Measurements from ENCODE around the gene MTMR8.

DNA sequence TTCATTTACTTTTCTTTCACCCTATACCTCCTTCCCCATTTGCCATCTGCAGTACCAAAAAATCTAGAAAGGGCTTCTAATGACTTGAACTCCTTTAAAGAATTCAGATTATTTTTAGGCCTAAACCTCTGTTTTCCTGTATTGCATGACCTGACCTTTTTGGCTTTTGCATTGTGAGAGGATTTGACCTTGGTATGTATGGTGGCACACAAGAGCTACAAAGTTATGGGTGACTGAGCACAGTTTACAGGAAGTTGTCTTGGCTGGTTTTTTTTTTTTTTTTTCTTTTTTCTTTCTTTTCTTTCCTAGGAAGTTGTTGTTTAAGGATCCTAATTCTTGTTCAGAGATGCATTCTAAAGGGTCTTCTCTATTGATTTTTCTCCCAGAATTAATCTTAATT lies 32.0 kb upstream of the MTMR8 start:
- TF ChIP-seq, protein P1, sequence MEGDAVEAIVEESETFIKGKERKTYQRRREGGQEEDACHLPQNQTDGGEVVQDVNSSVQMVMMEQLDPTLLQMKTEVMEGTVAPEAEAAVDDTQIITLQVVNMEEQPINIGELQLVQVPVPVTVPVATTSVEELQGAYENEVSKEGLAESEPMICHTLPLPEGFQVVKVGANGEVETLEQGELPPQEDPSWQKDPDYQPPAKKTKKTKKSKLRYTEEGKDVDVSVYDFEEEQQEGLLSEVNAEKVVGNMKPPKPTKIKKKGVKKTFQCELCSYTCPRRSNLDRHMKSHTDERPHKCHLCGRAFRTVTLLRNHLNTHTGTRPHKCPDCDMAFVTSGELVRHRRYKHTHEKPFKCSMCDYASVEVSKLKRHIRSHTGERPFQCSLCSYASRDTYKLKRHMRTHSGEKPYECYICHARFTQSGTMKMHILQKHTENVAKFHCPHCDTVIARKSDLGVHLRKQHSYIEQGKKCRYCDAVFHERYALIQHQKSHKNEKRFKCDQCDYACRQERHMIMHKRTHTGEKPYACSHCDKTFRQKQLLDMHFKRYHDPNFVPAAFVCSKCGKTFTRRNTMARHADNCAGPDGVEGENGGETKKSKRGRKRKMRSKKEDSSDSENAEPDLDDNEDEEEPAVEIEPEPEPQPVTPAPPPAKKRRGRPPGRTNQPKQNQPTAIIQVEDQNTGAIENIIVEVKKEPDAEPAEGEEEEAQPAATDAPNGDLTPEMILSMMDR (IDR thresholded peaks at IDR 0.05), result no peak
- TF ChIP-seq POLR2A (IDR thresholded peaks at IDR 0.05), result no peak
- TF ChIP-seq POLR2AphosphoS5 (IDR thresholded peaks at IDR 0.05), result no peak

Data from suprapubic skin (tissue), 4 donors.